Measurements from ENCODE around the gene OLFML1. TPM values are rescaled to one million over a fixed set of nuclear protein-coding genes. Genes with fewer than 3 reads are reported as not detected.
A peak's percentile ranks its signal among the peaks of the same experiment; 100 is the strongest.

The OLFML1 gene
- 10 to 100 TPM; 19.0 to 34.9 TPM for total RNA-seq
- polyA plus RNA-seq (ENCODE audit: insufficient read length in 2 of 2), result 10 to 100 TPM in 1 of 2 donors, 1 to 10 TPM in 1; 4.2 to 11.8 TPM
- long read RNA-seq, donor 1, partial matches to known transcripts, result 0 of 3 reads
- long read RNA-seq, donor 1, other reads (novel, unspliced or antisense), result 0 of 3 reads
- long read RNA-seq, donor 2, result 0 reads
- long read RNA-seq, donor 3, result 0 reads
- long read RNA-seq, donor 4, transcript OLFML1-201 (3 exons, 2,792 nt), result major isoform, 11 of 30 reads
- long read RNA-seq, donor 4, partial matches to known transcripts, result 13 of 30 reads
- long read RNA-seq, donor 4, other reads (novel, unspliced or antisense), result 0 of 30 reads

DNA sequence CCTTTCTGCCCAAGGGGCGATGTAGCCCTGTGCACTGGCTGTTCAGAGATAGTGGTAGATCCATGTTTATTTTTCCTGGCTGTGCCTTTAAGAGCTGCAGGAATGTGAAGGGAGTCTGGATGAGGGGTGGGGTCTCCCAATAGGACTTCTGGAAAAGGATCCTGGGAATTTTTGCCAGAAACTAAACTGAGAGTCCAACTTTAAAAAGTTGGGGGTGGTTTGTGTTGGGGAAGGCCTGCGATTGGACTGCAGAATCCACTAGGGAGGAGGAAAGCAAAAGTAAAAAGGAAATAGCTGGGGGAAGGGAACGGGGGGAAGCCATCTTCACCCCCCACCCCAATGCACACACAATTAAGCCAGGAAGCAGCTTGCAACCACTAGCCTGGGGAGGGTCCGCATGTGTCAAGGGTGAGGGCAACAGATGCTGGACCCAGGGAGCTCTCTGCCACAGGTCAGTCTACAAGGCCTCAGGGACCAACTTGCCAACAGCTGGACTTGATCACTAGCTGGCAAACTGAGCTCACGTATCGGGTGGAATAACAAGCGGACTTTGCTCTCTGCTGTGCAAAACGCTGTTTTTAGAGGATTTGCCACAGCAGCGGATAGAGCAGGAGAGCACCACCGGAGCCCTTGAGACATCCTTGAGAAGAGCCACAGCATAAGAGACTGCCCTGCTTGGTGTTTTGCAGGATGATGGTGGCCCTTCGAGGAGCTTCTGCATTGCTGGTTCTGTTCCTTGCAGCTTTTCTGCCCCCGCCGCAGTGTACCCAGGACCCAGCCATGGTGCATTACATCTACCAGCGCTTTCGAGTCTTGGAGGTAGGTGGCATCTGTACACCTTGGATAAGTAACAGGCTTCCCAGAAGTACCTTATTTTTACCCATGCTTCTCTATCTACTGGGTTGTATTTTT, at the start of gene OLFML1:
Gene OLFML1, plus strand, starts transcription at position 321 of the 912 bp plus-strand sequence. Its CDS starts 370 bp downstream, at position 691.
- peaks cover 5% of the 10 kb centered on the region for H3K4me1 ChIP-seq (ENCODE audit: control insufficient read depth, insufficient read depth, low read length)
- WGBS (ENCODE audit: insufficient coverage), result 87% methylated on average over 12 of the region's 15 CpGs
- no peaks in the 10 kb centered on the region for H3K27me3 ChIP-seq (ENCODE audit: control insufficient read depth, insufficient read depth, low read length)
- DNase-seq (ENCODE audit: low read depth in 4 of 6, low spot score in 6 of 6), result peak in 1 of 6 donors; percentile 59
- no peaks in the 10 kb centered on the region for H3K9me3 ChIP-seq (ENCODE audit: control insufficient read depth, insufficient read depth, low read length)
- H3K4me3 ChIP-seq (ENCODE audit: low read depth, low read length), result peak within 1 kb of the TSS; percentile 30
- no peaks in the 10 kb centered on the region for H3K36me3 ChIP-seq (ENCODE audit: control insufficient read depth, insufficient read depth, low read length)
- peak within 1 kb of the TSS; percentile 48 for H3K27ac ChIP-seq (ENCODE audit: low read depth, low read length)

DNA sequence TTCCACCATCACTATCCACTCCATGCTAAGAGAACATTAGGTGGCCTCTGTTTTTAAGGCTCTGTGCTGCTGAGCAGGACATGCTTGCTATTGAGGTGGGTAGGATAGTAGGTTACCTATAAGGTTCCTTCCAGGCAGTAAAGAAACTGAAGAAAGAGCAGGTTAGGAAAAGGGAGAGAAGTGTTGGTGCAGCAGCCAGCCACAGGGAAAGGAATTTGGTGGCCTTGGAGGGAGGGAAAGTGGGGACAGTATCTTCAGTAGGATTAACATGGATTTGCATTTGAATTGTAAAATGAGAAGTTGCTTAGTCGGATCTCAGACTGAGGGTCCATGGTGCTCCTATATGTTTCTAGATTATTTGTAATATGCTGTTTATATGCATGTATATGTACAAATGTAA, 49.2 kb upstream of the OLFML1 start:
- WGBS (ENCODE audit: insufficient coverage), result no CpG with 5 or more reads among the region's 1 CpG
- H3K4me3 ChIP-seq (ENCODE audit: low read depth, low read length), result no peak overlapping the region
- no peaks in the 10 kb centered on the region for H3K36me3 ChIP-seq (ENCODE audit: control insufficient read depth, insufficient read depth, low read length)
- no peak overlapping the region for H3K27ac ChIP-seq (ENCODE audit: low read depth, low read length)
- no peaks in the 10 kb centered on the region for H3K4me1 ChIP-seq (ENCODE audit: control insufficient read depth, insufficient read depth, low read length)
- no peaks in the 10 kb centered on the region for H3K9me3 ChIP-seq (ENCODE audit: control insufficient read depth, insufficient read depth, low read length)
- H3K27me3 ChIP-seq (ENCODE audit: control insufficient read depth, insufficient read depth, low read length), result no peaks in the 10 kb centered on the region
- DNase-seq (ENCODE audit: low read depth in 4 of 6, low spot score in 6 of 6), result no peak

- no peaks in the 10 kb centered on the region for H3K36me3 ChIP-seq (ENCODE audit: control insufficient read depth, insufficient read depth, low read length)
- no peak overlapping the region for H3K27ac ChIP-seq (ENCODE audit: low read depth, low read length)
- no peaks in the 10 kb centered on the region for H3K4me1 ChIP-seq (ENCODE audit: control insufficient read depth, insufficient read depth, low read length)
- DNase-seq (ENCODE audit: low read depth in 4 of 6, low spot score in 6 of 6), result no peak
- no peak overlapping the region for H3K4me3 ChIP-seq (ENCODE audit: low read depth, low read length)
- no peaks in the 10 kb centered on the region for H3K9me3 ChIP-seq (ENCODE audit: control insufficient read depth, insufficient read depth, low read length)
- WGBS (ENCODE audit: insufficient coverage), result 83% methylated on average over 2 of the region's 5 CpGs
- no peaks in the 10 kb centered on the region for H3K27me3 ChIP-seq (ENCODE audit: control insufficient read depth, insufficient read depth, low read length)
These were observed 48.6 kb upstream of the OLFML1 start for GRCh38 chr11:7436657-7437056.

- H3K9me3 ChIP-seq (ENCODE audit: control insufficient read depth, insufficient read depth, low read length), result no peaks in the 10 kb centered on the region
- no peak overlapping the region for H3K27ac ChIP-seq (ENCODE audit: low read depth, low read length)
- peaks cover 4% of the 10 kb centered on the region for H3K4me1 ChIP-seq (ENCODE audit: control insufficient read depth, insufficient read depth, low read length)
- no peak overlapping the region for H3K4me3 ChIP-seq (ENCODE audit: low read depth, low read length)
- 88% methylated on average over 3 of the region's 3 CpGs for WGBS (ENCODE audit: insufficient coverage)
- no peaks in the 10 kb centered on the region for H3K36me3 ChIP-seq (ENCODE audit: control insufficient read depth, insufficient read depth, low read length)
- H3K27me3 ChIP-seq (ENCODE audit: control insufficient read depth, insufficient read depth, low read length), result no peaks in the 10 kb centered on the region
- DNase-seq (ENCODE audit: low read depth in 4 of 6, low spot score in 6 of 6), result no peak
These were observed 47.6 kb upstream of the OLFML1 start for GRCh38 chr11:7437696-7438095.

- no peaks in the 10 kb centered on the region for H3K9me3 ChIP-seq (ENCODE audit: control insufficient read depth, insufficient read depth, low read length)
These were observed 45.5 kb upstream of the OLFML1 start for GRCh38 chr11:7439746-7440320.

GRCh38 chr11:7442588-7443215, 42.6 kb upstream of the OLFML1 start:
- Histone ChIP-seq H3K27me3 (ENCODE audit: control insufficient read depth, insufficient read depth, low read length) (no peaks in the 10 kb centered on the region), H3K4me1 (ENCODE audit: control insufficient read depth, insufficient read depth, low read length) (peaks cover 12% of the 10 kb centered on the region), H3K9me3 (ENCODE audit: control insufficient read depth, insufficient read depth, low read length) (no peaks in the 10 kb centered on the region), H3K4me3 (ENCODE audit: low read depth, low read length) (no peak overlapping the region), H3K36me3 (ENCODE audit: control insufficient read depth, insufficient read depth, low read length) (no peaks in the 10 kb centered on the region), H3K27ac (ENCODE audit: low read depth, low read length) (no peak overlapping the region)
- DNase-seq (ENCODE audit: low read depth in 4 of 6, low spot score in 6 of 6), result peak; percentile 15 to 88 (median 48)
- WGBS (ENCODE audit: insufficient coverage), result 12% methylated on average over 5 of the region's 6 CpGs

More at GRCh38 chr11:7439746-7440320, 45.5 kb upstream of the OLFML1 start:
- Histone ChIP-seq H3K36me3 (ENCODE audit: control insufficient read depth, insufficient read depth, low read length) (no peaks in the 10 kb centered on the region), H3K4me1 (ENCODE audit: control insufficient read depth, insufficient read depth, low read length) (peaks cover 4% of the 10 kb centered on the region), H3K27ac (ENCODE audit: low read depth, low read length) (no peak overlapping the region), H3K27me3 (ENCODE audit: control insufficient read depth, insufficient read depth, low read length) (no peaks in the 10 kb centered on the region), H3K4me3 (ENCODE audit: low read depth, low read length) (no peak overlapping the region)
- 100% methylated on average over 1 of the region's 3 CpGs for WGBS (ENCODE audit: insufficient coverage)
- DNase-seq (ENCODE audit: low read depth in 4 of 6, low spot score in 6 of 6), result no peak

- Histone ChIP-seq H3K9me3 (ENCODE audit: control insufficient read depth, insufficient read depth, low read length) (no peaks in the 10 kb centered on the region), H3K4me1 (ENCODE audit: control insufficient read depth, insufficient read depth, low read length) (peaks cover 12% of the 10 kb centered on the region), H3K27ac (ENCODE audit: low read depth, low read length) (no peak overlapping the region), H3K4me3 (ENCODE audit: low read depth, low read length) (no peak overlapping the region), H3K36me3 (ENCODE audit: control insufficient read depth, insufficient read depth, low read length) (no peaks in the 10 kb centered on the region), H3K27me3 (ENCODE audit: control insufficient read depth, insufficient read depth, low read length) (no peaks in the 10 kb centered on the region)
- DNase-seq (ENCODE audit: low read depth in 4 of 6, low spot score in 6 of 6), result peak in 2 of 6 donors; percentile 19 to 70
- 54% methylated on average over 5 of the region's 6 CpGs for WGBS (ENCODE audit: insufficient coverage)
These were observed 41.0 kb upstream of the OLFML1 start for GRCh38 chr11:7444091-7444981.

DNA sequence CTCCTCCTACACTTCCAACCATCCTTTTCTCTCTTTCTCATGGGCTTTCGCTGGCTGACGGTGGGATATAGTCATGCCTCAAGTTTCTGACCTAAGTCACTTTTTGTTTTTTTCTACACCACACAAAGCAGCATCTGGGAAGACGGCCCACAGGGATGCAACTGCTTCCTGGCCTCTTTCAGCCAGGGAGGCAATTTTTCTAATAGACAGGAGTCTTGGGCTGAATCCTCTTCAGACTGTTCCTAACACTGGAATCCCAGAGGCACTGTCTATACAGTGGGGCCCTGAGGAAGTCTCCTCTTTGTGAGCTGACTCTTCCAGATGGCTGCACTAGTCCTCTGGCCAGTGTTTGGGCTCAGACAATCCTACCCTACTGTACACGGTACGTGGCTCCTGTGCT, 39.7 kb upstream of the OLFML1 start:
- Histone ChIP-seq H3K27ac (ENCODE audit: low read depth, low read length) (no peak overlapping the region), H3K36me3 (ENCODE audit: control insufficient read depth, insufficient read depth, low read length) (no peaks in the 10 kb centered on the region), H3K27me3 (ENCODE audit: control insufficient read depth, insufficient read depth, low read length) (no peaks in the 10 kb centered on the region), H3K9me3 (ENCODE audit: control insufficient read depth, insufficient read depth, low read length) (no peaks in the 10 kb centered on the region), H3K4me3 (ENCODE audit: low read depth, low read length) (no peak overlapping the region), H3K4me1 (ENCODE audit: control insufficient read depth, insufficient read depth, low read length) (peaks cover 12% of the 10 kb centered on the region)
- 42% methylated on average over 5 of the region's 5 CpGs for WGBS (ENCODE audit: insufficient coverage)
- DNase-seq (ENCODE audit: low read depth in 4 of 6, low spot score in 6 of 6), result peak in 1 of 6 donors; percentile 16

Measured in spinal cord (tissue), 10 donors.